Esophagus muscularis mucosa (tissue), 4 donors: Measurements from ENCODE around the gene AP1S3.

Experiments
- EP300 ChIP-seq: sonication (generic); formaldehyde crosslinking; IDR thresholded peaks from one replicate; pipeline ENCODE4 v1.6.1; 2017; ENCODE audit warnings: antibody characterized with exemption
- POLR2AphosphoS5 ChIP-seq, 2 donors: sonication (generic); formaldehyde crosslinking; IDR thresholded peaks; one replicate each; pipeline ENCODE4 v1.6.1; 2017; ENCODE audit warnings: antibody characterized with exemption in 2 of 2
- TF ChIP-seq, protein P1 (sequence below), 3 experiments: fragments of 200-600 bp in 2 of 3; fragments of 450-650 bp in 1 of 3; sonication (generic) in 2 of 3; IDR thresholded peaks; one replicate each; pipeline ENCODE4 v1.5.1; 2017 to 2019; ENCODE audit warnings: antibody characterized with exemption in 3 of 3, mild to moderate bottlenecking in 2 of 3, moderate library complexity in 1 of 3

GRCh38 chr2:223835701-223836532 is 1.5 kb downstream of the AP1S3 start:
- TF ChIP-seq, protein P1, sequence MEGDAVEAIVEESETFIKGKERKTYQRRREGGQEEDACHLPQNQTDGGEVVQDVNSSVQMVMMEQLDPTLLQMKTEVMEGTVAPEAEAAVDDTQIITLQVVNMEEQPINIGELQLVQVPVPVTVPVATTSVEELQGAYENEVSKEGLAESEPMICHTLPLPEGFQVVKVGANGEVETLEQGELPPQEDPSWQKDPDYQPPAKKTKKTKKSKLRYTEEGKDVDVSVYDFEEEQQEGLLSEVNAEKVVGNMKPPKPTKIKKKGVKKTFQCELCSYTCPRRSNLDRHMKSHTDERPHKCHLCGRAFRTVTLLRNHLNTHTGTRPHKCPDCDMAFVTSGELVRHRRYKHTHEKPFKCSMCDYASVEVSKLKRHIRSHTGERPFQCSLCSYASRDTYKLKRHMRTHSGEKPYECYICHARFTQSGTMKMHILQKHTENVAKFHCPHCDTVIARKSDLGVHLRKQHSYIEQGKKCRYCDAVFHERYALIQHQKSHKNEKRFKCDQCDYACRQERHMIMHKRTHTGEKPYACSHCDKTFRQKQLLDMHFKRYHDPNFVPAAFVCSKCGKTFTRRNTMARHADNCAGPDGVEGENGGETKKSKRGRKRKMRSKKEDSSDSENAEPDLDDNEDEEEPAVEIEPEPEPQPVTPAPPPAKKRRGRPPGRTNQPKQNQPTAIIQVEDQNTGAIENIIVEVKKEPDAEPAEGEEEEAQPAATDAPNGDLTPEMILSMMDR (IDR thresholded peaks at IDR 0.05) = no peak
- TF ChIP-seq POLR2AphosphoS5 (IDR thresholded peaks at IDR 0.05) (no peak), EP300 (no peak)
